Karpas-422 (cell line): ENCODE results near the gene RNF123. TPM values are rescaled to one million over a fixed set of nuclear protein-coding genes. Genes with fewer than 3 reads are reported as not detected.
"Not testable (repeated sequence)": the region's sequence is repeated elsewhere in the genome, so short reads cannot be mapped to it uniquely, and the experiment has no call there.

Source experiments
- DNase-seq: peaks from one replicate; pipeline ENCODE4 v3.0.0-alpha.2; 2015
- H2AFZ ChIP-seq: fragments of 200-600 bp; sonication (generic); 2 replicates; pipeline ENCODE4 v1.6.1; 2014; ENCODE audit warnings: antibody characterized with exemption, low read length, mixed read lengths
- H3K27ac ChIP-seq: fragments of 200-600 bp; sonication (generic); 2 replicates; pipeline ENCODE4 v1.5.1; 2014; ENCODE audit warnings: mild to moderate bottlenecking, low read length, moderate library complexity
- H3K27me3 ChIP-seq: fragments of 200-600 bp; sonication (generic); 2 replicates; pipeline ENCODE4 v1.6.1; 2014; ENCODE audit warnings: low read length, mixed read lengths
- H3K36me3 ChIP-seq: fragments of 200-600 bp; sonication (generic); 2 replicates; pipeline ENCODE4 v1.6.1; 2014; ENCODE audit warnings: low read length, mixed read lengths; ENCODE audit not compliant: insufficient read depth
- H3K4me1 ChIP-seq: fragments of 200-600 bp; sonication (generic); 2 replicates; pipeline ENCODE4 v1.6.1; 2014; ENCODE audit warnings: mild to moderate bottlenecking, low read length, mixed read lengths
- H3K4me2 ChIP-seq: fragments of 200-600 bp; sonication (generic); 2 replicates; pipeline ENCODE4 v1.6.1; 2014; ENCODE audit warnings: low read length, low read depth, mild to moderate bottlenecking; ENCODE audit not compliant: poor library complexity, severe bottlenecking
- H3K4me3 ChIP-seq: fragments of 200-600 bp; sonication (generic); 2 replicates; pipeline ENCODE4 v1.5.1; 2014; ENCODE audit warnings: mild to moderate bottlenecking, antibody characterized with exemption, low read length, mixed read lengths
- H3K79me2 ChIP-seq: fragments of 200-600 bp; sonication (generic); 2 replicates; pipeline ENCODE4 v1.6.1; 2014; ENCODE audit warnings: mild to moderate bottlenecking, low read length, mixed read lengths
- H3K9ac ChIP-seq: fragments of 200-600 bp; sonication (generic); 2 replicates; pipeline ENCODE4 v1.6.0; 2014; ENCODE audit warnings: low read length
- H3K9me2 ChIP-seq: fragments of 200-600 bp; sonication (generic), shearing (Covaris generic); replicated peaks from 2 replicates; pipeline ENCODE4 v1.6.0; 2014; ENCODE audit warnings: mild to moderate bottlenecking, low read length, moderate library complexity; ENCODE audit not compliant: insufficient read depth
- H3K9me3 ChIP-seq: fragments of 300-700, 200-600 bp; sonication (generic); 2 replicates; pipeline ENCODE4 v1.6.1; 2014; ENCODE audit warnings: low read length, mixed read lengths
- H4K20me1 ChIP-seq: fragments of 200-600 bp; sonication (generic); 2 replicates; pipeline ENCODE4 v1.6.1; 2014; ENCODE audit warnings: mild to moderate bottlenecking, antibody characterized with exemption, low read length, low read depth; ENCODE audit not compliant: insufficient read depth
- total RNA-seq: library from RNA; depleted of rRNA; stranded (reverse); fragments of >200 nt; shearing (Covaris generic); gene quantifications from 2 replicates; pipeline ENCODE4 v1.2.3, GENCODE V29; 2014; ENCODE audit warnings: low replicate concordance

The RNF123 gene
- total RNA-seq, 1 experiment from 2014 or later, result 20.1 TPM

DNA sequence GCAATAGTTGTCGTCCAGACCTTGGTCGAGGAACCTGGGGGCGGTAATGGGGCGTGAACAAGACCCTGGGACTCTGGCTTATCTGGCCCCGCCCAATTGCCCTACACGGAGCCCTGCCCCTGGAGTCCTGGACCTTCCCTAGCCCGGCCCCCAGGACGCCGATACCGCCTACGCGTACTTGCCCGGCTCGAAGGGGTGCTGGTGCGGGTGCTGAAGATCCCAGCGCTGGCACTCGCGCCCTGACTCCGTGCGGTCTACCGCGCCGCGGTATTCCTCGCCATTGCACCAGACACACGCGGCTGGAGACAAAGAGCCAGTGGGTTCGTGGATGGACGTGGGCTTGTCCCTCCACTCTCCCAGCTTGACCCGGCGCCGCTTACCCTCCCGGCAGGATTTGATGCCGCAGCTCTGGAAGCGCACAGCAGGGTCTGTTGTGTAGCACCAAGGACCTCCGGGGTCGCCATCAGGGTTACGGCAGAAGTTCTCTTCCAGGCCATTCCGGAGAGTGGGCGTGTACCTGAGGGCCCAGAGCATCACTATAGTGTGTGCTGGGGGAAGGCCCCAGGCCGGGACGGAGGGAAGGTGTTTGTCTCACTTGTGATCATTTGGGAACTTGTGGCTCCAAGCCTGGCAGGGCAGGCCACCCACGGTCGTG is 2.5 kb upstream of the RNF123 start:
- H3K27me3 ChIP-seq, H3K4me3 ChIP-seq, H3K4me2 ChIP-seq, H3K27ac ChIP-seq, H3K9ac ChIP-seq, H3K36me3 ChIP-seq, H2AFZ ChIP-seq, H3K9me2 ChIP-seq, H3K9me3 ChIP-seq, H4K20me1 ChIP-seq, DNase-seq: not testable (repeated sequence)
- H3K4me1 ChIP-seq, result peaks cover 21% of the 10 kb centered on the region
- H3K79me2 ChIP-seq, result peaks cover 23% of the 10 kb centered on the region

DNA sequence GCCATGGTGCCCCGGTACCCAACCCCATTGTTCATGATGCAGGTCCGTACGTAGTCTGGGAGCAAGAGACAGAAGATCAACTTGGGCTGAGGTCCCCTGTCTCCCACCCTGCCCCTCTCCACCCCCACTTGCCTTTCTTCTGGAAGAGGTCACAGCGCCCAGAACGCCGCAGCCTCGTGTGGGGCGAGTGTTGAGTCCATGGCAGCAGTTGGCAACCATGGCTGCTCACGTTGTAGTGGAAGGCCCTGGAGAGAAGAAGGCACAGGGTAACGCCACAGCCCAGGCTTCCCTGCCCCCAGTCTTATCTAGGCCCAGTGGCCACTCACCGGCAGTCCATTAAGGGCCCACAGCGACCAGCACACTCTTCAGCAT is 1.9 kb upstream of the RNF123 start:
- H2AFZ ChIP-seq, H3K4me3 ChIP-seq, H3K36me3 ChIP-seq, H3K27me3 ChIP-seq, H3K9me3 ChIP-seq, H3K4me2 ChIP-seq, H3K9me2 ChIP-seq, H3K27ac ChIP-seq, H4K20me1 ChIP-seq, DNase-seq, H3K9ac ChIP-seq: not testable (repeated sequence)
- Histone ChIP-seq H3K4me1 (peaks cover 21% of the 10 kb centered on the region), H3K79me2 (peaks cover 26% of the 10 kb centered on the region)

DNA sequence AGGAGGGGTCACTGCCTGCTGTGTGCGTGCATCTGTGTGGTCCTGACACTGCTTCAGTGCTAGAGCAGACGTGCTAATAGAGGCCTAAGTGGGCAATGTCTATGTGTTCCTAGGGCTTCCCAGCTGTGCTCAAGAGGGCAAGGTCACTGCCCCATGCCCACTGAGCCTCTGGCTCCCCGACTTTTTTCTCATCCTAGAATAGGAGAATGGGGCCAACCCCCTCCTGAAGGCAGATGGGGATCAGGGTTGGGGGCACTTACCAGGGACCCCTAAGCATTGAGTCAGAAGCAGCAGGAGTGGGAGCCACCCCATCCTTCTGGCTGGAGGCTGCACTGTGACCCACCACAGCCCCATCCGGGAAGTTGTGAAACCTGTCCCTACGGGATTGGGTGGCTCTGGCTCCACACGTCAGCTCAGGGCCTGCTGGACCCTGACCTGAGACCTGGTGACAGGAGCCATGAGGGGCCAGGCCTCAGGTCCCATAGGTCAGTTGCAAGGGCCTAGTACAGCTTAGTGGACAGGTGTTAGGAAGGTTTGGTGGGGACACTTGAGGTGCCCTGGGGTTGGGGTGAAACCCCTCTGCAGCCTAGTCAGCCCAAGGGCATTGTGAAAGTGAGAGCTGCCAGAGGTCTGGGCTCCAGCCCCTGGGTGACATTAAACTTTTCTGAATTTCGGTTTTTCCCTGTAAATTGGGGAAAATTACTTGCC is 865 bp upstream of the RNF123 start:
- Histone ChIP-seq H3K4me3 (peak overlapping the region; percentile 85), H3K27ac (peak overlapping the region; percentile 72)

GRCh38 chr3:49689908-49690624 is 709 bp downstream of the RNF123 start:
- Histone ChIP-seq H3K4me1 (peaks cover 21% of the 10 kb centered on the region), H3K4me2 (peak overlapping the region; percentile 79), H3K79me2 (peaks cover 39% of the 10 kb centered on the region), H3K9ac (peak overlapping the region; percentile 86), H3K27ac (peak overlapping the region; percentile 72; the same call in 1 of the 2 replicates), H3K4me3 (peak overlapping the region; percentile 85)
- not testable (repeated sequence) for H4K20me1 ChIP-seq, H3K27me3 ChIP-seq, H3K9me2 ChIP-seq, H3K36me3 ChIP-seq, H3K9me3 ChIP-seq, H2AFZ ChIP-seq
- peak; percentile 55 for DNase-seq

More for the DNA sequence above, 865 bp upstream of the RNF123 start:
- DNase-seq, result peak; percentile 62
- Histone ChIP-seq H3K4me2 (peak overlapping the region; percentile 79), H3K9ac (peak overlapping the region; percentile 86), H3K79me2 (peaks cover 31% of the 10 kb centered on the region), H3K4me1 (peaks cover 21% of the 10 kb centered on the region), H2AFZ (peak overlapping the region; percentile 28; the same call in 1 of the 2 replicates)
- not testable (repeated sequence) for H3K9me2 ChIP-seq, H3K9me3 ChIP-seq, H3K36me3 ChIP-seq, H3K27me3 ChIP-seq, H4K20me1 ChIP-seq

DNA sequence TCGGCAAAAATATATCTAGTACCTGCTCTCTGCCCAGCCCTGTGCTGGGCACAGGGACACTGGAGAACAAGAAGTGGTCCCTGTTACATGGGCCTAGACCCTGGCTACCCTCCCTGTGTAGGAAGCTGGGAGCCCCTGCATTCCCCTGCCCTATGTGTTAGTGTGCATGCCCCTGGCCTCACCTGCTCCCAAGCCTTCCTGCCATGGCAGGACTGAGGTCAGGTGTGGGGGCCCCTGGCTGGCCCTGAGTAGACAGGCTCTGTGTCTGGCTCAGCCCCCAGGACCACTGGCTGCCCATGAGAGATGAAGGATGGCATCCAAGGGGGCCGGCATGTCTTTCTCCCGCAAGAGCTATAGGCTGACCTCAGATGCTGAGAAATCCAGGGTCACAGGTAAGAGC is 1.5 kb downstream of the RNF123 start:
- Histone ChIP-seq H3K4me1 (peaks cover 21% of the 10 kb centered on the region), H3K4me2 (peak overlapping the region; percentile 79), H3K79me2 (peaks cover 39% of the 10 kb centered on the region), H3K9ac (peak overlapping the region; percentile 86), H3K4me3 (peak overlapping the region; percentile 85; the same call in 1 of the 2 replicates)
- H3K9me3 ChIP-seq, H3K9me2 ChIP-seq, H3K27ac ChIP-seq, H4K20me1 ChIP-seq, DNase-seq, H2AFZ ChIP-seq, H3K36me3 ChIP-seq, H3K27me3 ChIP-seq: not testable (repeated sequence)

- Histone ChIP-seq H3K4me1 (peaks cover 21% of the 10 kb centered on the region), H3K4me2 (peak overlapping the region; percentile 79), H3K9ac (peak overlapping the region; percentile 86; the same call in 1 of the 2 replicates), H3K79me2 (peaks cover 39% of the 10 kb centered on the region)
- H3K9me2 ChIP-seq, H3K9me3 ChIP-seq, H3K36me3 ChIP-seq, H3K4me3 ChIP-seq, H3K27ac ChIP-seq, H3K27me3 ChIP-seq, H4K20me1 ChIP-seq, H2AFZ ChIP-seq, DNase-seq: not testable (repeated sequence)
Observed at GRCh38 chr3:49691481-49691880, 2.1 kb downstream of the RNF123 start.

DNA sequence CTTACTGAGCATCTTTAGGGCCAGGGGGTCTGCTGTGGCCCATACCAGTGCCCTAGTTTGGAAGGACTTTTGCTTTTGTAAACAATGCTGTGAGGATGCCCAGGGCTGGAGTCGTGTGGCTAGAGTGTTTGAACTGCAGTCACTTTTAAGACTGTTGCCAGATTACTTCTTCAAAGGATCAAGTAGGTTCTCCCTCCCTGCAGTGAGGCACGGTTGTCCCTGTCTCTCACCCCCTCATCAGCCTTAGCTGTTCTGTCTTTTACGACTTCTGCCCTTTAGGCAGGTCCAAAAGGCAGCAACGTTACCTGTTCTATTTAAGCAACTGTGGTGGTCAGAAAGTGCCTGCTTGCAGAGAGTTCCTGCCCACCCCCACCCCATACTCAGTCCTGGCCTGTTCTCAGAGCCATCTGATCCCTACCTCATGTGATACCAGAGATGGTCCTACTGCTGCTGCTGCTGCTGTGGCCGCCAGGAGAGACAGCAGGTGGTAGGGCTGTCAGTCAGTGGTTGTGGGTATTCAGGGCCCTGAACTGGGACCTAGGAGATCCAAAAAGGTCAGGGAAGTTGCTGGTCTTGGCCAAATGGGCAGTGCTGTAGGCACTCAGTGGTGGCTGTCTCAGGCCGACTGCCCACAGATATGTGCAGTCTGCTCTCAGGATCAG is 5.2 kb downstream of the RNF123 start:
- not testable (repeated sequence) for H3K27ac ChIP-seq, DNase-seq, H3K27me3 ChIP-seq, H3K4me2 ChIP-seq, H3K4me3 ChIP-seq, H3K9me3 ChIP-seq, H3K9me2 ChIP-seq, H3K36me3 ChIP-seq, H2AFZ ChIP-seq, H3K9ac ChIP-seq, H4K20me1 ChIP-seq
- Histone ChIP-seq H3K79me2 (peaks cover 39% of the 10 kb centered on the region), H3K4me1 (peaks cover 12% of the 10 kb centered on the region)
